Raji (cell line): ENCODE measurements around the gene CCDC201.

Experiments
- POLR2A ChIP-seq: IDR thresholded peaks from 2 replicates; pipeline ENCODE4 v1.6.1; 2011; ENCODE audit warnings: low read depth, low read length, control low read depth; ENCODE audit not compliant: insufficient read depth

CCDC201 gene, protein sequence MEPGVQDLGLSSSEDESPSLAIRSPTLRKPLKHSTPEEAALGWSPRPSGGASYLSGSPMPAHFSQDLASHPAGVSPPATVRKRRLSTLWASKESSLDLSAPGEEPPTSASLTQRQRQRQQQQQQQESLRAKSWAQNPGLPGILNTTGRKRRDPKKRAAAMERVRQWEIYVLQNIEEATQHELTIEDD

DNA sequence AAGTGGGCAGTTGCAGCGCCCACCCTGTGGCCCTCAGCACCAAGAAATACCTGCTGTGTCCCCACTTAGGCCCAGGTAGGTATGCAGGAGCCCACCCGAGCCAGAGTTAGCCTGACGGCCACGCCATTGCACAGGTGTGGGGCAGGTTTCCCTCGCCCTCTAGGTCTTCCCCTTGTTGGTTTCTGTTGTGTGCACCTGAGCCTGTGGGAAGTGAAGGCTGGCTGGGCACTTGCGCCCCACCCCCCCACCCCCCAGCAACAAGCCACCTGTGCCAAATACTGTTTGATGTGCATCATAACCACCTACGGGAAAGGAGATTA, at the start of gene CCDC201:
TSS of gene CCDC201 (minus strand) at position 48 of the 320 bp plus-strand sequence. CDS start 75 bp downstream, outside the sequence.
- TF ChIP-seq POLR2A, result no peak

DNA sequence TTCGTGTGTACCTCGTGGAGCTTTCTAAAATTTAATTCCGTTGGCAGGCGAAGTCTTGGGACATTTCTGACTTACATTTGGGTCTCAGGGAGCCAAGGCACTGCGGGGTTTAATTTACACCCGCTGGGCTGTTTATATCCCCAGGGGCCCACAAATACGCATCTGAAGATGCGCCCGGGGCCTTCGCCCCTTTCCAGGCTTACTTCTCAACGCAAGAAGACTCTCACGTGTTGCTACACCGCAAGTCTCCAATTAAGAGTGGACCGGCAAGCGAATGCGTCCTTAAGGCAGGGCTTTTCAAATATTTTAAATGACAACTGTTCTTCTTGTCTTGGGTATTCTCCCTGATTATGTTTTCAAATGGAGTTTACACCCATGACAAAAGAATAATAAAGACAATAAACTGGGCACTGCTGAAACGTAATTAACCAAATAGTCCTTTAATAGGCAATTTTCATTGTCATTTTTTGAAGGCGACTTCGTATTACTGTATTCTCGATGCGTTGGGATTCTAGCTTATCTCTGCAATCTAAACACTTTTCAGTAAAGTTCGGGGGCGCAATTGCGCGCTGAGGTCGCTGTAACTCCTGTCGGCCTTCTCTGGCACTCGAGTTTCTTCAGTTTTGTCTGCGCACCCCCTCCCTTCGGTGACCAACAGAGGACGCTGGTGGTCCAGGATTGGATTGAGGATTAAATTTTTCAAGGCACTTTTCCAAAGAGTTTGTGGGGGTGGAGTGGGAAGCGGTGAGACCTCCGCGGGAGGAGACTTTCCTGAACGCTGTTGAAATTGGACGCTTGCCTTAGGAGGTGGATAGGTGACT, 49.0 kb upstream of the CCDC201 start:
- TF ChIP-seq POLR2A, result no peak

DNA sequence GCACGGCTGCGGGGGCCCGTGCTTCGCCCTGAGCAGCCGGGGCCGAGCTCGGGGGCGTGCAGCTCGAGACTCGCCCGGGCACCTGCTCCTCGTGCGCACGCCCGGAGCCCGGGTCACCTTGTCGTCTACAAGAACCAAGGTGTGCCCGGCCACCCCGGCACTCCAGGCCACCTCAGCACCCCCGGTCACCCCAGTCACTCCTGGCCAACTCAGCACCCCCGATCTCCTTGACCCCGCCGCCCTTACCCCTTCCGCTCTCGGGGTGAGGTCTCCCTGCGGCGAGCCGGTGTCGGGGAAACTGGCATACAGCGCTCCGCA, 48.5 kb upstream of the CCDC201 start:
- no peak for TF ChIP-seq POLR2A

DNA sequence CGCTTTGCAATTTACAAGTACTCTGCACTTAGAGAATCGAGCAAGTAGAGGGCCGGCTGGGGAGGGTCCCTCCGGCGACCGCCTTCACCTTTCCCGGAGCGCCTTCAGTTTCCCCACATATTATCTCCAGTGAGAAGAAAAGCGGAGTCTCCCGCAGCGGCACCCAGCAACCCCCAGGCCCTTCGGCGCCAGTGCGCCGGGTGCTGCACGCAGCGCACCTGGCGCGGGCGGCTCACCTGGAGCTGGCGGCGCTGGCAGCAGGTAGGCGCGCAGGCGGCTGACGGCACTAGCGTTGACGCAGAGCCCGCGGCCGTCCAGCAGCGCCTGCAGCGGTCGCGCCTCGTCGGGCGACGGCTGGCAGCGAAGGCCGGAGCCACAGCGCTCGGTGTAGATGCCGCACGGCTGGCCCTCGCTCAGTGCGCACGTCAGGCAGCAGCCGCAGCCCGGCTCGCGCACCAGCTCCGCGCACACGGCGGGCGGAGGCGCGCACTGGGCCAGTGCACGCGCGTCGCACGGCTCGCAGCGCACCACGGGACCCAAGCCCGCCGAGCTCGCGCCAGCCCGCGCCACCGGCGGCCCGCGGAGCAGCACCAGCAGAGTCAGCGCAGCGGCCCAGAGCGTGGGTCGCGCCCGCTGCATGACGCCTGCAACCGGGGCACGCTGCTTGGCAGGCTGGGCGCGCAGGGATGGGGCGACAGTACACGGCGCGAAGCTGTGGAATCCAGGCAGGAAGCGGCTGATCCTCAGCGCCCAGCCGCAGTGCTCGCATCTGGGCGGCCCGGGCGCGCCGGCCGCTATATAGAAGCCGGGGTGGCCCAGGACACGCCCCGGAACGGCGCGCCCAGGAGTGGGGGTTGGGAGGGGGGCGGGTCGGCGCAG, 47.9 kb upstream of the CCDC201 start, which contains the start of gene IGFBP3:
TSS of gene IGFBP3 (minus strand) at position 771 of the 879 bp plus-strand sequence. CDS start at position 639, 132 bp downstream.
- TF ChIP-seq POLR2A, result no peak

DNA sequence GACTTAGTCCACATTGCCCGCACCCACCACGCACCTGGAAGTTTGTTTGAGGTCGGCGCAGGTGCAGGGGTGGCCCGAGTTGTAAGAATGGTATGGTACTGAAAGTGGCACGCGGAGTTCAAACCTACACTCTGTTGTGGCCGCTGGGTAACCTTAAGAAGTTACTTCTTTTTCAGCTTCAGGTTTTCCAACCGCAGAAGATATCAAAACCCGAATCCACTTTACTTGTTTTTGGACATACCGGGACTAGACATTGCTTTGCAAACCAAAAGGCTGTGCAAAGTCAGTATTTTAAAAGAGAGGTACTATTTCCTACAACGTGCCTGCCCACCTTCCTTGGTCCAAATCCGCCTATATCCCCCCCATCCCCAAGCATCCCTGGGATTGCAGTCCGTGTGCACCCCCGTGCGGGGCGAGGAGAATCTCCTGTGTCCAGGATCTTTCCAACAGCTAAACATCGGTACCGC, 47.1 kb upstream of the CCDC201 start:
- TF ChIP-seq POLR2A, result no peak

DNA sequence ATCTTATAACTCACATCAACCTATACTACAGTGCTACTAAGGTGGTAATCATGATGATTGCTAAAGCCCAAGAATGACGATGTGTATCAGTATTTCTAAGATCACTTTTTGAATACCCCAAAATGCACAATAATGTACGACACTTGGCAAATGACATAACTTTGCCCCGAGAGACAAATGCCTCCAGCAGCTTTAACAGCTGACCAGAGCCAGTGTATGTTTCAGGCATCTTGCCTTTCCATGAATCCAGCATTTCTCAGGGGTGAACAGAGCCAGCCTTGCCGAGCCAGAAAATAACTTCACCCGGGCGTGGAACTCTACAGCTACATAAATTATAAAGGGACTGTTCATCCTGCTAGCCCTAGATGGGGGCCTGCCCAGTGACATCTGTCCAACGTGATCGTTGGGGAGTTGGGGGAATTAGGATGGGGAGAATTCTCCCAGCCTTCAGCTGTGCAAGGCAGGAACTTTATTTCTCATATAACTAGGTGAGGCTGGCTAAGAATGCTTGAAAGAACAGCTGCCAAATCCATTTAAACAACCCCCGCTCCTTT, 46.4 kb upstream of the CCDC201 start:
- TF ChIP-seq POLR2A, result no peak

DNA sequence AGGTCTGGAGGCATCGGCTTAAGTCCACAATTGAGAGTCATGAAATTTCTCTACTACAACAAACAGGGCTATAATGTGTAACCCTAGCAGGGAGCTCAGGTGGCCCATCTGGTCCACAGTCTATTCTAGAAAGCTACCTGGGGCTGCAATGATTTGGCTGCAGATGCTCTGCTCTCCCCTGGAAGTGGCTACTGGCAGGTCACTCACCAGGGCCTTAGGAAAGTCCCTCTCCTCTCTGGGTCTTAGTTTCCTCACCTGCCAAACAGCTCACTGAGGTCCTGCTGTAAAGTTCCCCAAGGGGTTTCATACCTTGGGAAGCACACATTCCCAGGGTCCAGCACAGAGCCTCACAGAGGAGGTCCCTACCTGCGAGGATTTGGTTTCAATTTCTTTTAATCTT, 45.7 kb upstream of the CCDC201 start:
- TF ChIP-seq POLR2A, result no peak

DNA sequence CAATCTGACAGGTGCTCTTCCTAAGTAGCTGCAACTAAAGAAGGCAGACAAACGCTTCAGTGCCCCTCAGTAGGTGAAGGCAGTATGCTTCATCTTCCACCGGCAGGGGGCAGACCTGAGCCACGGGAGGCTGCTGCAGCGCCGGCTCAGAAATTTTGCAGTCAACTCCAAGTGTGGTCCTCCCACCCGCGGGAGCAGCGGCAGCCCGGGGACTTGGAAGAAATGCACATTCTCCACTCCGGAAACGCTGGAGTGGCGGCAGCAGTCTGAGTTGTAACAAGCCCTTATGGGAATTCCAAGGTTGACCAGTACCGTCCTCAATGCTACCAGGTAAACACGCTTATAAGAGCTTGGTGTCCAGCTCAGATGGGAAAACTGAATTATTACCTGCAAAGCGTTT, 44.8 kb upstream of the CCDC201 start:
- no peak for TF ChIP-seq POLR2A

DNA sequence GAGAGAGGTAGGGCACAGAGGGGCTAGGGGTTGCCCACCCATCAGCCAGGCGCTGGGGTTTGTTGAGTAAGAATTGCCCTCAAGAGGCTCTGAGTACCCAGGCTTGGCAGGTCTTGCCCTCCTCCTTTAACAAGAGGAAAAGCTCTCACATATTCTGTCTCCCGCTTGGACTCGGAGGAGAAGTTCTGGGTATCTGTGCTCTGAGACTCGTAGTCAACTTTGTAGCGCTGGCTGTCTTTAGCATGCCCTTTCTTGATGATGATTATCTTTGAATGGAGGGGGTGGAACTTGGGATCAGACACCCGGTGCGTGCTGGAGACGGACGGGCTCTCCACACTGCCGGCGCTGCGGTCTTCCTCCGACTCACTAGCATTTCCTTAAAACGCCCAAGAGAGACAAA, 44.2 kb upstream of the CCDC201 start:
- TF ChIP-seq POLR2A, result no peak

DNA sequence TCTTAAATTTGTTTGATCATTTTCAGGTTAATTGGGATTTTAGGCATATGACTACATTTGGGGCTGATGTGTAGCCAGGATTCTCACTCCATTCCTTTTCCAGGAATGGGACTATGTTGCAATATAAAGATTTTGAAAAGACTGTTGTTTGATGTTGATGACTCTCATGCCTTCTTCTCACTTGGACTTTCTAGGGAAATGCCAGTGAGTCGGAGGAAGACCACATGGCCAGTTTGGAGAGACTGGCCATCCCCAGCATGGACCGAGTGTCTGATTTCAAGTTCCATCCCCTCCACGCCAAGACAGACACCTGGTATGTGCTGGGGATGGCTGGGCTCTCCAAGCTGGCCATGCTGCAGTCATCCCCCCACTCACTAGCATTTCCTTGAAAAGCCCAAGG, 42.7 kb upstream of the CCDC201 start:
- no peak for TF ChIP-seq POLR2A

DNA sequence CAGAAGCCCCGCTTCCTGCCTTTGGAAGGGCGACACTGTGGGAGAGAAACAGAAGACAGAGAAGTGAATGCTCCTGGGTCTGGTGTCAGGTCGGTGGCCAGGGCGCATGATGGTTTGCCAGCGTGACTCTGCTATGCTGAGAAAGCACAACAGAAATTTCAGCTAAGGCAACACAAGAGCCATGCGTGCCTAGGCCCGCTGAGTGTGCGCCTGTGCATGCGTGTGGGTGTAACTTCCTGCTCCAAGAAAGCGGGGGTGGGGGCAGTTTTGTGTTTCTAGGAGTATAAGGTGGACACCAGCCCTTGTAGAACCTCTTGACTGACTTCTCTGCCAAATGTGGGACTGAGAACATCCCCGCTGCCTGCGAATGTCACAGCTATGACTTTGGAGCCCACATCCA, 42.0 kb upstream of the CCDC201 start:
- no peak for TF ChIP-seq POLR2A

DNA sequence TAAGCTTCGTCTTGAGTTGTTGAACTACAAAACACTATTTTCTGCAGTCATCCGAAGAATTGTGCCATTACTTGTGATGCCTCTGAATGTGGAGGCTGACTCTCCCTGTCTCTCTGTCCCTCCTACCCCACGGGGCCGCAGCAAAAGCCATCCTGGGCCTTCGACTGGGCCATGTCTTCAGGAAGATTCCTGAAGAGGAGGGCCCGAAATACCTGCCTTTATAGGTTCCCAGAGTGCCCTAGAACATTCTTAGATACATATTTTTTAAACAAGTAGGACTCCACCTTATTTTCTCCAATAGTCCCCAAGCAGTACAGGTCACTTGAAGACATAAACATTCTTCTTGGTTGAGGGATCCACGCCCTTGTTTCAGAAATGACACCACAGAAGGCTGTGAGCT, 40.1 kb upstream of the CCDC201 start:
- TF ChIP-seq POLR2A, result no peak

DNA sequence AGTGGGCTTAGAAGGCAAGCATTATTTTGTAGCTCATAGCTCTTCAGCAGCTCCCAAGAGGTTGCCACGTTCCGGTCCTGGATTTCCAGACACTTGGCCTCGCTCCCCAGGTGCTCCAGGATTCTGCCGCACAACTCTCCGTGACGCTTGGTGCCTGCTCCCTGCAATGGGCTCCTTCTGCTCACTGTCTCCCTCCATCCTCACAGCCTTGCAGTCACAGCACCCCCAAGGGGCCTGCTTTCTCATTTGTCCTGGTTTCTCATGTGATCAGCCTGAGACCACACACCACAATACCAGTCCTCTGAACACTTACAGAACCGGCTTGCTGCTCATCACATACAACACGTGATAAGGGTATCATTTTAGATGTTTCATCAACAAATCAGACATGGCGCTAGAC, 38.4 kb upstream of the CCDC201 start:
- TF ChIP-seq POLR2A, result no peak

DNA sequence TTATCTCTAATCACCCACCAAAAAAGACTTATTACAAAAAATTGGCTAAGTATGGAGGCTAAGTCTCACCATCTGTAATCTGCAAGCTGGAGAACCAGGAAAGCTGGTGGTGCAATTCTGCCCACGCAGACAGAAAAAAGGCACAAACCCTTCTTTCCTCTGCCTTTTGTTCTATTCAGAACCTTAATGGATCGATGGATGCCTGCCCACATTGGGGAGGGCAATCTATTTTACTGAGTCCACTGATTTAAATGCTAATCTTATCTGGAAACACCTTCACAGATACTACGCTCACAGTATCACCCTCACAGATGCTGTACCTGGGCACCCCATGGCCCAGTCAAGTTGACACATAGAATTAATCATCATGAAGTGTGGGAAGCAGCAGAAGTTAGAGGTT, 38.0 kb upstream of the CCDC201 start:
- no peak for TF ChIP-seq POLR2A

DNA sequence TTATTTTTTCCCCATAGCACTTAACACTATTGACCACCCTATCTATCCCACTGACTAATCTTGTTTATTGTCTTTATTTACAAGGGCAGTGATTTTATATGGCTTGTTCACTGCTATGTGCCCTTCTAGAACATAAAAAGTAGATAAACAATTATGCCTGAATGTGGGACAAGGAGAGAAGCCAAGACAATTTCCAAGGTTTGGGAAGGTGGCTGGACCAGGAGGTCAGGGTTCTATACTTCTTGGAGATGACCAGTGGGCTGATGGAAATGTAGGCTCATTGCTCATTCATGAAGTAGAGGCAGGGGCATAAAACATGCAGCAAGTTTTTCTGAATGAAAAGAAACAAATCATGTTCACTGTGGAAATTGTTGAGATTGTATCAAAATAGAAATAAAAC, 36.7 kb upstream of the CCDC201 start:
- TF ChIP-seq POLR2A, result no peak
